T-helper 1 cell treated with Interleukin-12 subunit alpha and Interleukin-12 subunit beta and Interleukin-4 antibody, amounts not matched to agents 30 ng/mL and 1 ng/mL, for 36 hours (primary cell): Measurements from ENCODE around the gene PIAS1. TPM values are rescaled to one million over a fixed set of nuclear protein-coding genes. Genes with fewer than 3 reads are reported as not detected.
"Not testable (repeated sequence)": the region's sequence is repeated elsewhere in the genome, so short reads cannot be mapped to it uniquely, and the experiment has no call there.

ENCODE experiments used
- intact Hi-C: fragments of 100-400 bp; cut with micrococcal nuclease; formaldehyde crosslinking; loops from one replicate; pipeline ENCODE4 v1.15.1; 2024
- total RNA-seq: library from RNA; stranded (reverse); gene quantifications from 2 replicates; pipeline ENCODE4 v1.2.3, GENCODE V29; 2022

Gene PIAS1
- total RNA-seq, 1 donor from 2014 or later, result 42.1 TPM

- intact Hi-C loops, result loop anchor here (1.0 to 2.0 kb wide), 2 partner anchors 176 to 368 kb away; partner anchors contain the start of gene PIAS1
These were observed 176.3 kb downstream of the PIAS1 start for GRCh38 chr15:68230157-68231100.

GRCh38 chr15:68231102-68231818 lies 177.1 kb downstream of the PIAS1 start:
- intact Hi-C loops, result loop anchor here (2.0 kb wide), 1 partner anchor 368 kb away; no protein-coding TSS in a partner anchor

- intact Hi-C loops, result no loop called here
These were observed 178.3 kb downstream of the PIAS1 start for GRCh38 chr15:68232449-68232848.

GRCh38 chr15:68232937-68233336 lies 178.8 kb downstream of the PIAS1 start:
- intact Hi-C loops, result no loop called here

- intact Hi-C loops, result no loop called here
These were observed 179.9 kb downstream of the PIAS1 start for GRCh38 chr15:68234060-68234459.

GRCh38 chr15:68234520-68234919 lies 180.4 kb downstream of the PIAS1 start:
- intact Hi-C loops, result not testable (repeated sequence)

GRCh38 chr15:68235022-68235421 lies 180.9 kb downstream of the PIAS1 start:
- intact Hi-C loops, result no loop called here

GRCh38 chr15:68239025-68239424 lies 184.9 kb downstream of the PIAS1 start:
- intact Hi-C loops, result no loop called here

GRCh38 chr15:68241088-68241935 lies 187.2 kb downstream of the PIAS1 start:
- intact Hi-C loops, result no loop called here

Other genes starting within 250 kb of the PIAS1 start
- gene SKOR1, start 228.8 kb upstream of the PIAS1 start, total RNA-seq, result 0.22 TPM in 2 replicates
- gene RNU6-1, start 214.3 kb upstream of the PIAS1 start, total RNA-seq, result not detected in 2 replicates
- 15.9 and 16.3 TPM in 2 replicates for gene CALML4, start 151.0 kb downstream of the PIAS1 start, total RNA-seq
- gene CLN6, start 175.4 kb downstream of the PIAS1 start, total RNA-seq, result 66.8 and 69.1 TPM in 2 replicates
- gene FEM1B, start 223.4 kb downstream of the PIAS1 start, total RNA-seq, result 50.9 and 51.8 TPM in 2 replicates